Activated naive CD8-positive, alpha-beta T cell (primary cell): ENCODE measurements around the gene ZNF215.
"Not testable (repeated sequence)": the region's sequence is repeated elsewhere in the genome, so short reads cannot be mapped to it uniquely, and the experiment has no call there.

Experiments
- H3K27ac Mint-ChIP-seq: one replicate; pipeline ENCODE4 v1.8.0; 2021; ENCODE audit warnings: mixed read lengths
- H3K27me3 Mint-ChIP-seq: one replicate; pipeline ENCODE4 v1.8.0; 2021; ENCODE audit warnings: mixed read lengths
- H3K36me3 Mint-ChIP-seq: one replicate; pipeline ENCODE4 v1.8.0; 2021; ENCODE audit warnings: mixed read lengths
- H3K4me1 Mint-ChIP-seq: one replicate; pipeline ENCODE4 v1.8.0; 2021; ENCODE audit warnings: low read depth, mixed read lengths
- H3K4me3 Mint-ChIP-seq: one replicate; pipeline ENCODE4 v1.8.0; 2021; ENCODE audit warnings: mild to moderate bottlenecking, mixed read lengths
- H3K9me3 Mint-ChIP-seq: one replicate; pipeline ENCODE4 v1.8.0; 2021; ENCODE audit warnings: low read depth, mixed read lengths

Gene ZNF215

DNA sequence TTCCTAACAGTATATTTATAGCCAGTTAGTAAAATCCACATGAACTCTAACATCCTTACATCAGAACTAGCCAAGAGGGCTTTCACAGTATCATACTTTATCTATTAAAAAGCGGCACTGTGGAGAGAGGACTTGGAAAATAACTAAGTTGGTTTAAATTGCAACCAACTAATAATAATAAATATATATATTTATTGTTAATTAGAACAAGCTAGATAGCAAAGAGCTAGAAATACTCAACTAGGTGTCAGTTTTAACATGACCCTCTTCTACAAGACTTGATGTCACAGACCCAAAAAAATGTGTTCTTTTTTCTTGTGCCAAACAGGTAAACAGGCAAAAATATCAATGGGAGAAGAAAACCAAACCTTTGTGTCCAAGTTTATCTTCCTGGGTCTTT lies 5.5 kb upstream of the ZNF215 start, which contains the start of gene OR2D3:
Gene OR2D3, plus strand, starts transcription at position 301 of the 400 bp plus-strand sequence. Its CDS starts 0 bp downstream, at position 301.
- Mint-ChIP-seq H3K36me3 (no peaks in the 10 kb centered on the region), H3K9me3 (peaks cover 3% of the 10 kb centered on the region), H3K27me3 (peaks cover 28% of the 10 kb centered on the region), H3K27ac (no peak within 1 kb of the TSS), H3K4me1 (peaks cover 2% of the 10 kb centered on the region), H3K4me3 (no peak within 1 kb of the TSS)

DNA sequence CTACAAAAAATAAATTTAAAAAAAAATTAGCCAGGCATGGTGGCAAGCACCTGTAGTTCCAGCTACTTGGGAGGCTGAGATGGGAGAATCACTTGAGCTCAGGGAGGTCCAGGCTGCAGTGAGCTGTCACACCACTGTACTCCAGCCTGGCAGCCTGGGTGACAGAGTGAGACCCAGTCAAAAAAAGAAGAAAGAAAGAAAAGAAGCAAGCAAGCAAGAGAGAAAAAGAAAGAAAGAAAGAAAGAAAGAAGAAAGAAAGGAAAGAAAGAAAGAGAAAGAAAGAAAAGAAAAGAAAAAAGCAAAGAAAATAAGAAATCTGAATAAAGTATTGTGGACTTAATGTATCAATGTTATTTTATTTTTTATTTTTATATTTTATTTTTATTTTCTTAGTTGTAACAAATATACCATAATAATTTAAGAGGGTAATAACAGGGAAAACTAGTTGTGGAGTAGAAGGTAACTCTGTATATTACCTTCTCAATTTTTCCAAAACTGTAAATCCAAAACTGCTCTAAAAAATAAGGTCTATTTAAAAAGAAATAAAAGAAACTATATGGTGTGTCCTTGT lies 1.1 kb upstream of the ZNF215 start:
- Mint-ChIP-seq H3K4me3 (no peak overlapping the region), H3K27me3 (peaks cover 41% of the 10 kb centered on the region), H3K4me1 (peaks cover 18% of the 10 kb centered on the region), H3K36me3 (no peaks in the 10 kb centered on the region), H3K27ac (no peak overlapping the region), H3K9me3 (no peaks in the 10 kb centered on the region)

DNA sequence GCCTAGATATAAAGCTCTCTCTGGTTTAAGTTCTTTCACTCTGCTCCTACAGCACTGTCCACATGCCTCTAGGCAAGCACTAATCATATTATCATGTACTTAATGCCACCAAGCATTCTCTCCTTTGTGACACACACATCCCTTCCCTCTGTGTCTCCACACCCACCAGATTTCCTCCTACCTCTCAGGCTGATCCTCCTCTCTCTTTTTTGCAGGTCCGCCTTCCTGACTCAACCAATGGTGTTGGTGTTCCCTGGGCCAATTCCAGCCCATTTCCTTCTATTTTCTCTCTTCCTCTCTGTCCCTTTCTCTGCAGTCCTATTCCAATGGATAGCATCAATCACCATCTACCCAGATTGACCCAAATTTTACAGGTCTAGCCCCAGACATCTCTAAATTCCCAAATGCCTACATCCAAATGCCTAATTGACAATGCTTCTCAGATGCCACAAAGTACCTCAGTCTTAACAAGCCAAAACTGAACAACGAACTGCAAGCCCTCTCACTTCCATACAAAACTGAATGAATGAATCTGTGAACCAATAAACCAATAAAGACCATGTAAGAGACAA lies 504 bp upstream of the ZNF215 start:
- Mint-ChIP-seq H3K4me1 (peaks cover 18% of the 10 kb centered on the region), H3K36me3 (no peaks in the 10 kb centered on the region), H3K27ac (no peak overlapping the region), H3K9me3 (no peaks in the 10 kb centered on the region), H3K27me3 (peaks cover 44% of the 10 kb centered on the region), H3K4me3 (peak overlapping the region; percentile 85)

DNA sequence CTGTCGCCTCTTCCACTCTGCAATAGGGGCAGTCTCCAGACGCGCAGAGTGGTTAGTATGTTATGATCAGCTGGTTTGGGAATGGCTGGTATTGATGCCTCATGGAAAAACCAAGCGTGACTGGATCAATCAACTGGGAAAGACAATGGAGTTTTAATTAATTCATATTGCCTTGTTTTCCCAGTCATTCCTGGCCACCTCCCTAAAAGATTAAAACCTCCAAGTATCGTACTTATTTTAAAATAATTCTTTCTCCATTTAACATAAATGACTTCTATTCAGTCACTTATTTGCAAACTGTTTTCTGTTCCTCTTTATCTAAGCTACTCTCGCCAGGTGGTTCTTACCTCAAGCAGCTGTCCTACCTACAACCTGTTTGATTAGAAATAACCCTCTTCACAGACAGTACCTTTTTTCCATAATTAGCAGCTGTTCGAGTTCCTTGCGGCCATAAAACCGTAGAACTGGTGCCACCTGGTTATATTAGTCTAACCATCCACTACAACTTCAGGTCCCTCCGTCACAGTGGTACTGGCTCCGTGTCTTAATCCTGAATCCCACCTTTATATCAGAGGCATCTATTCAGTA lies 898 bp downstream of the ZNF215 start:
- Mint-ChIP-seq H3K27me3 (peaks cover 41% of the 10 kb centered on the region), H3K4me3 (peak overlapping the region; percentile 85), H3K27ac (no peak overlapping the region), H3K9me3 (no peaks in the 10 kb centered on the region), H3K36me3 (no peaks in the 10 kb centered on the region), H3K4me1 (peaks cover 18% of the 10 kb centered on the region)

DNA sequence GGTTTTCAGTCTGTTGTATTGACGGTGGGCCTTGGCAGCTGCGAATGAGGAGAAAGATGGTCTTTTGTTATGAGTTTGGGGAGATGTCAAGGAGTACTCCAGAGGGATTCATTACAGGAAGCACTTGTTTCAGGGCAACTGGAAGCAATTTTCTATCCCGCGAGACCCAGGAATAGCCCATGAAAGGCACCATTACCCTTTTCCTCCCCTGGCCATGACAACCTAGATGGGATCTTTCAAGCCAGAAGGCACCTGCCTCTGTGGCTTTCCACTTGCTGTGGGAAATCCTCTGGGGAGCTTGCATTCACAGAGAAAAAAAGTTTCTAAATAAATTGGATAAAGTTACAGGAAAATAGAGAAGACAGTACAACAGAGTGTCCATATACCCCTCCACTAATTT lies 2.7 kb downstream of the ZNF215 start:
- Mint-ChIP-seq H3K4me1 (peaks cover 18% of the 10 kb centered on the region), H3K27me3 (peaks cover 44% of the 10 kb centered on the region), H3K9me3 (no peaks in the 10 kb centered on the region), H3K27ac (no peak overlapping the region), H3K36me3 (no peaks in the 10 kb centered on the region), H3K4me3 (no peak overlapping the region)

DNA sequence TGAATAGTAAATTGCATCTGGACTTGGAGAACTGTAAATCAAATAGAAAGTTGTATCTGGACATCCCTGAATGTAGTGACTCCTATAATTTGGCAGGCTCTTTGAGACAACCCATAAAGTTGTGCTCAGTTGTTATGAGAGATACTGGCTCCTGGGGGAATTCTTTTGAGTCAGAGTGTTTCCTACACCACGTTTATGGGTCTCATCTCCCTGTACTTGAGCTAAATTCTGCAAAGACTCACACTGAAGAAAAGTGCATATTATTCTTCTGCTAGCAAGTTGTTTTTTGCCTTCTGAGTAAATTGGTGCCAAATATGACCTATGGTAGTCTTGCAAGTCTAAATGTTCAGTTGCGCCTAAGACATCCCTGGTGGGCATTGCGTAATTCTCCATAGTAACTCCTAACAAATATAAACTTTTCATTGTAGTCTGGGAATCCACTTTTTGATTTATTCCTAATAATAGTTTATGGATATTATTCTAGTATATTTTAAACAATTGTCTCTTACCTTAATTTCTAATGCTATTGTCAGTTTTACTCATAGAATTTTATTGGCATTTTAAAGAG lies 5.0 kb downstream of the ZNF215 start:
- Mint-ChIP-seq H3K27me3 (peaks cover 46% of the 10 kb centered on the region), H3K36me3 (no peaks in the 10 kb centered on the region), H3K9me3 (no peaks in the 10 kb centered on the region), H3K4me1 (peaks cover 11% of the 10 kb centered on the region), H3K4me3 (no peak overlapping the region), H3K27ac (no peak overlapping the region)

DNA sequence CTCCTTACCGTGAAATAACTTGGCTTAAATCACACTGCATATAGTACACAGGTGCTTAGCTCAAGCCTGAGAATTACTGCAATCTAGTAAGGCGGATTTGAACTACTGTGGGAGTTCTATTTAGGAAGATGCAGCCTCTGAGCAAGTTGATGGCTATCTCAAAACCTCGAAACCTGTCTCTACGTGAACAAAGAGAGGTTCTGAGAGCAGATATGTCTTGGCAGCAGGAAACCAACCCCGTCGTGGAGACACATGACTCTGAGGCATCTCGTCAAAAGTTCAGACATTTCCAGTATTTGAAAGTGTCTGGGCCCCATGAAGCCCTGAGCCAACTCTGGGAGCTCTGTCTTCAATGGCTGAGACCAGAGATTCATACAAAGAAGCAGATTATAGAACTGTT lies 5.9 kb downstream of the ZNF215 start:
- peaks cover 46% of the 10 kb centered on the region for H3K27me3 Mint-ChIP-seq
- no peak overlapping the region for H3K27ac Mint-ChIP-seq
- H3K9me3 Mint-ChIP-seq, result no peaks in the 10 kb centered on the region
- H3K4me1 Mint-ChIP-seq, result peaks cover 6% of the 10 kb centered on the region
- H3K36me3 Mint-ChIP-seq, result no peaks in the 10 kb centered on the region
- H3K4me3 Mint-ChIP-seq, result no peak overlapping the region

DNA sequence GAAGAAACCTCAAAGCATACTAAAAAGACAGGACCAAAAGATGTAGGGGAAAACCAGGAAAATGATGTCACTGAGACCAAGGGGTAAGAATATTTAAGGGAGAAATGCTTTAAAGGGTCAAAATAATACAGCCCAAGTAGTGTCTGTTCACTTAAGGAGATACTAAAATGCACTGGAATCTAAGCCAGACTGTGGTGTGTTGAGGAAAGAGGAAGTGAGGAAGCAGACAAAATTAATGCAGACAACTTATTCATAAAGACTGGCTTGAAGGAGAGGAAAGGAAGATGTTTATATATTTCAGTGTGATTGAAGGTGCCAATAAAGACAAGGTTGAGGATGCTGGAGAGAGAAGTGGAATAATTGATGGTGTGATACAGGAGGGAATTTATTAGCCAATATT lies 15.7 kb downstream of the ZNF215 start:
- Mint-ChIP-seq H3K4me3 (no peak overlapping the region), H3K27ac (no peak overlapping the region)

DNA sequence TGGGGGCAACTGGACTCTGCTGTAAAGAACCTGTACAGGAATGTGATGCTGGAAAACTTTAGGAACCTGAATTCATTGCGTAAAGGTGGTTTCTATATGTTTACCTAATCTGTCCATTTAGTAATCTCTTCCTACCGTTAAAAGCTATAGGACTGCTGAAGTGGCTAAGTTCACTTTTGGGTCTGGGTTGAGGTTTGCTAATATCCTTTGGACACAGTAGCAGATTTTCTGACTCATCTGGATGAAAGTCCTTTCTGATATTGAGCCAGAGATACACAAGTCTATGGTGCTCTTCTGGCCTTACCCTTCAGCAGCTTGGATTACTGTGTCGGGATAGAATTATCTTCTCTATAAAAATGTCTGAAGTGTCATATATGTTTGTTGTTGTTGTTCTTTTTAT lies 16.9 kb downstream of the ZNF215 start:
- H3K4me3 Mint-ChIP-seq, result no peak overlapping the region
- H3K27me3 Mint-ChIP-seq, result peaks cover 2% of the 10 kb centered on the region
- H3K9me3 Mint-ChIP-seq, result no peaks in the 10 kb centered on the region
- no peaks in the 10 kb centered on the region for H3K36me3 Mint-ChIP-seq
- H3K27ac Mint-ChIP-seq, result no peak overlapping the region
- no peaks in the 10 kb centered on the region for H3K4me1 Mint-ChIP-seq

More for the DNA sequence above, 15.7 kb downstream of the ZNF215 start:
- H3K9me3 Mint-ChIP-seq, result no peaks in the 10 kb centered on the region
- H3K27me3 Mint-ChIP-seq, result no peaks in the 10 kb centered on the region
- H3K36me3 Mint-ChIP-seq, result no peaks in the 10 kb centered on the region
- H3K4me1 Mint-ChIP-seq, result no peaks in the 10 kb centered on the region

DNA sequence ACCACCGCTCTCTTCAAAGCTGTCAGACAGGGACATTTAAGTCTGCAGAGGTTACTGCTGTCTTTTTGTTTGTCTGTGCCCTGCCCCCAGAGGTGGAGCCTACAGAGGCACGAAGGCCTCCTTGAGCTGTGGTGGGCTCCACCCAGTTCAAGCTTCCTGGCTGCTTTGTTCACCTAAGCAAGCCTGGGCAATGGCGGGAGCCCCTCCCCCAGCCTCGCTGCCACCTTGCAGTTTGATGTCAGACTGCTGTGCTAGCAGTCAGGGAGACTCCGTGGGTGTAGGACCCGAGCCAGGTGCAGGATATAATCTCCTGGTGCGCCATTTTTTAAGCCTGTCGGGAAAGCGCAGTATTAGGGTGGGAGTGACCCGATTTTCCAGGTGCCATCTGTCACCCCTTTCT lies 28.0 kb downstream of the ZNF215 start:
- H3K36me3 Mint-ChIP-seq, H3K27ac Mint-ChIP-seq, H3K4me3 Mint-ChIP-seq, H3K27me3 Mint-ChIP-seq, H3K4me1 Mint-ChIP-seq, H3K9me3 Mint-ChIP-seq: not testable (repeated sequence)

DNA sequence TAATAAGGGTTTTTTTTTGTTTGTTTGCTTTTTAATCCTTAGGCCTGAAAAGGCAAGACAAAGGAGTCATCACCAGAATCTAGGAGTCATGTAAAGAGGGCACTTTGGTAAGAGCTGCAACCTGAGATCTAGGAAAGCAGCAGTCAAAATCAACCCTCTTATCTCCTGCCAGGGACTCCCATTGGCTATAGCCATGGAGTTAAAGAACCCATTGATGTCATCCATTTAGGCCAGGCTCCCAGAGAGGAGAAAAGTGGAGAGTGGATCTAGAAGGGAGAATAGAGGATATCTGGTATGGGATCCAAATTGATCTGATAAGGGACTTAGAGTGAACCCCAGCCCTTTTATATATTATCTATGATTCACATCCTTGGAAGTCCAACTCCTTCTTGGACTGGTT lies 35.9 kb downstream of the ZNF215 start:
- H3K27me3 Mint-ChIP-seq, result no peaks in the 10 kb centered on the region

DNA sequence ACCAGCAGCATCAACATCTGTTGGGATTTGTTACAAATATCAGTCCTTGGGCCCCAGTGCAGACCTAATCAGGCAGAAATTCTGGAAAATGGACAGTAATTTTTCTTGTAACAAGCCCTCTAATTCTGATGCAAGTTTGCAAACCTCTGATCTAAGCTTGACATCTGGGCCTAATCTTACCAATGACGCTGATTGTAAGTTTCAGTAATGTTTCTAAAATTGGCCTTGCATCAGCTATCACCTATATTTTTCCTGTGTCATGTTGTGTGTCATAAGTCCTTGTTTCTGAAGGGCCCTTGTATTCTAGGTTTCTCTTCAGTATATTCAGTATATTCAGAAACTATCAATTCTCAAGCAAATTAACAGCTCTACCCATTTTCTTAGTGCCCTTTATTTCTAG lies 36.4 kb downstream of the ZNF215 start:
- Mint-ChIP-seq H3K27ac (no peak overlapping the region), H3K4me3 (no peak overlapping the region), H3K4me1 (no peaks in the 10 kb centered on the region), H3K9me3 (no peaks in the 10 kb centered on the region), H3K27me3 (peaks cover under 1% of the 10 kb centered on the region), H3K36me3 (no peaks in the 10 kb centered on the region)

More for the DNA sequence above, 35.9 kb downstream of the ZNF215 start:
- Mint-ChIP-seq H3K4me1 (no peaks in the 10 kb centered on the region), H3K9me3 (no peaks in the 10 kb centered on the region), H3K27ac (no peak overlapping the region), H3K36me3 (no peaks in the 10 kb centered on the region), H3K4me3 (no peak overlapping the region)

DNA sequence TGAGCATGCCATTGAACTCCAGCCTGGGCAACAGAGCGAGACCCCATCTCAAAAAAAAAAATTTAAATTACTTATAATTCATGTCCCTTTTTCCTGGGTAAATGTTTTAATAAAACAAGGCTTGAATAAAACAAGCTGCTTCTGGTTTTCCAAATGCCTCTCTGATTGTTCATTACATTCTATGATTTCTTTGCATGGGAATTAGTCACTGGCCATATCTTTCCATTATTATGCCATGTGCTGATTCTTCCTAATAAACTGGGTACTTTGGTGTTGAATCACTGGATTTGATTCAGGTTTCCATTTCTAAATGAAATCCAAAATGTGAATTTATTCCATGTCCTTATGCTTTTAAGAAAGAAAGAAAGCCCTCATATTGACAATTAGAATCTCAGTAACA lies 42.6 kb downstream of the ZNF215 start:
- no peak overlapping the region for H3K27ac Mint-ChIP-seq
- no peaks in the 10 kb centered on the region for H3K9me3 Mint-ChIP-seq
- peaks cover 3% of the 10 kb centered on the region for H3K27me3 Mint-ChIP-seq
- no peak overlapping the region for H3K4me3 Mint-ChIP-seq
- H3K4me1 Mint-ChIP-seq, result no peaks in the 10 kb centered on the region
- no peaks in the 10 kb centered on the region for H3K36me3 Mint-ChIP-seq

DNA sequence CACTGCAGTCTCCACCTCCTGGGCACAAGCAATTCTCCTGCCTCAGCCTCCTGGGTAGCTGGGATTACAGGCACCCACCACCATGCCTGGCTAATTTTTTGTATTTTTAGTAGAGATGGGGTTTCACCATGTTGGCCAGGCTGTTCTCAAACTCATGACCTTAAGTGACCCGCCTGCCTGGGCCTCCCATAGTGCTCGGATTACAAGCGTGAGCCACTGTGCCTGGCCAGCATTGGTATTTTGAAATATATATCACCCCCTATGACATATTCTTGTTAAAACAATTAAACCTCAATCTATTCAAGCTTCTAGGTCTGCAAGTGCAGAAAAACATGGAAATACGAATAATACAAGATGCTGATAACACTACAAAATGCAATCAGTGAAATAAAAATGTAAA lies 43.6 kb downstream of the ZNF215 start:
- not testable (repeated sequence) for H3K4me3 Mint-ChIP-seq, H3K36me3 Mint-ChIP-seq, H3K4me1 Mint-ChIP-seq, H3K27ac Mint-ChIP-seq, H3K27me3 Mint-ChIP-seq, H3K9me3 Mint-ChIP-seq

DNA sequence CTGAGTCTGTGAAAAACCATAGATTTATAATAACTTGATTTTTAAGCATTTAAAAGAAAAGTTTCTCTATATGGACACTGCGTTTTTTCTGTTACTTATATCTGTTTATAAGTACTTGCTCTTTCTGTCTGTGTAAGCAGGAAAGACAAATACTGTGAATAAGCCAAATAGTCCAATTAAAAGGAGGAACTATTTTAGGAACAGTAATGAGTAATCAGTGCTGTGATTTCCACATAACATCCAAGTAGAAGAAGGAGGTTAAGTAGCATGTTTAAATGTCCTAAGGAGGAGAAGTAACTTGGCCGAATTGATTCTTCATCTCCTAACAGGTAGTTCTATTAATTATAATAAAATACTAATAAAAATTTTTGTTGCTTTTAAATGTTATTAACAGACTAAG lies 53.1 kb downstream of the ZNF215 start:
- Mint-ChIP-seq H3K36me3 (no peaks in the 10 kb centered on the region), H3K9me3 (no peaks in the 10 kb centered on the region), H3K27me3 (peaks cover 13% of the 10 kb centered on the region), H3K4me3 (no peak overlapping the region), H3K4me1 (no peaks in the 10 kb centered on the region), H3K27ac (no peak overlapping the region)

DNA sequence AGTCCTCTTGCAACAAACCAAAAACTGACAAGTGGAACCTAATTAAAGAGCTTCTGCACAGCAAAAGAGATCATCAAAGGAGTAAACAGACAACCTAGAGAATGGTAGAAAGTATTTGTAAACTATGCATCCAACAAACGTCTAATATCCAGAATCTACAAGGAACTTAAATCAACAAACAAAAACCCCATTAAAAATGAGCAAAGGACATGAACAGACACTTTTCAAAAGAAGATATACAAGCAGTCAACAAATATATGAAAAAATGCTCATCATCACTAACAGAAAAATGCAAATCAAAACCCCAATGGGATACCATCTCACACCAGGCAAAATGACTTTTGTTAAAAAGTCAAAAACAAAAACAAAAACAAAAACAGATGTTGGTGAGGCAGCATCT lies 60.3 kb downstream of the ZNF215 start:
- H3K27me3 Mint-ChIP-seq, result peaks cover 1% of the 10 kb centered on the region
- peaks cover 5% of the 10 kb centered on the region for H3K9me3 Mint-ChIP-seq
- H3K27ac Mint-ChIP-seq, result no peak overlapping the region
- no peaks in the 10 kb centered on the region for H3K36me3 Mint-ChIP-seq
- no peaks in the 10 kb centered on the region for H3K4me1 Mint-ChIP-seq
- no peak overlapping the region for H3K4me3 Mint-ChIP-seq
